Mesendoderm (in vitro differentiated cells): ENCODE measurements around the gene CTNND2.
"Not testable (repeated sequence)": the region's sequence is repeated elsewhere in the genome, so short reads cannot be mapped to it uniquely, and the experiment has no call there.

Experiments
- DNase-seq: peaks from one replicate; pipeline ENCODE4 v3.0.0; 2013
- H2AK5ac ChIP-seq: 2 replicates; pipeline ENCODE4 v1.6.1; 2013; ENCODE audit warnings: low read length, inconsistent platforms
- H2BK120ac ChIP-seq: 2 replicates; pipeline ENCODE4 v1.6.1; 2013; ENCODE audit warnings: low read depth, mild to moderate bottlenecking, low read length, moderate library complexity, mixed read lengths
- H2BK15ac ChIP-seq: replicated peaks from 2 replicates; pipeline ENCODE4 v1.6.1; 2013; ENCODE audit warnings: low read depth, mild to moderate bottlenecking, moderate library complexity
- H2BK5ac ChIP-seq: 2 replicates; pipeline ENCODE4 v1.6.1; 2013; ENCODE audit warnings: low read length, inconsistent platforms
- H3K18ac ChIP-seq: 2 replicates; pipeline ENCODE4 v1.6.1; 2013; ENCODE audit warnings: mild to moderate bottlenecking, low read length, mixed read lengths
- H3K23ac ChIP-seq: one replicate; pipeline ENCODE4 v1.6.1; 2013; ENCODE audit warnings: low read length
- H3K27ac ChIP-seq: 2 replicates; pipeline ENCODE4 v1.5.1; 2013; ENCODE audit warnings: low read depth, mild to moderate bottlenecking, inconsistent platforms, low read length, moderate library complexity
- H3K27me3 ChIP-seq: 2 replicates; pipeline ENCODE4 v1.6.1; 2013; ENCODE audit warnings: low read length, control low read depth, mild to moderate bottlenecking, inconsistent platforms; ENCODE audit not compliant: insufficient read depth, poor library complexity
- H3K36me3 ChIP-seq: 2 replicates; pipeline ENCODE4 v1.6.1; 2013; ENCODE audit warnings: low read length, inconsistent platforms; ENCODE audit not compliant: control insufficient read depth, insufficient read depth
- H3K4ac ChIP-seq: one replicate; pipeline ENCODE4 v1.6.1; 2013; ENCODE audit warnings: low read depth, mild to moderate bottlenecking, low read length, moderate library complexity
- H3K4me1 ChIP-seq: 2 replicates; pipeline ENCODE4 v1.6.1; 2013; ENCODE audit warnings: low read depth, low read length, inconsistent platforms; ENCODE audit not compliant: control insufficient read depth
- H3K4me2 ChIP-seq: 2 replicates; pipeline ENCODE4 v1.6.1; 2013; ENCODE audit warnings: low read length
- H3K4me3 ChIP-seq: 2 replicates; pipeline ENCODE4 v1.5.1; 2013; ENCODE audit warnings: mild to moderate bottlenecking, low read length
- H3K56ac ChIP-seq: one replicate; pipeline ENCODE4 v1.6.1; 2013; ENCODE audit warnings: low read length
- H3K79me1 ChIP-seq: 2 replicates; pipeline ENCODE4 v1.6.1; 2013; ENCODE audit warnings: low read length, inconsistent platforms
- H3K79me2 ChIP-seq: 2 replicates; pipeline ENCODE4 v1.6.1; 2013; ENCODE audit warnings: mild to moderate bottlenecking, low read length; ENCODE audit not compliant: control insufficient read depth, insufficient read depth
- H3K9ac ChIP-seq: 2 replicates; pipeline ENCODE4 v1.6.1; 2013; ENCODE audit warnings: low read length, inconsistent platforms
- H4K5ac ChIP-seq: one replicate; pipeline ENCODE4 v1.6.1; 2013; ENCODE audit warnings: low read length
- H4K8ac ChIP-seq: one replicate; pipeline ENCODE4 v1.6.1; 2013; ENCODE audit warnings: low read depth, mild to moderate bottlenecking, control low read depth, low read length, moderate library complexity
- WGBS: extraction: QIAGEN DNeasy Blood & Tissue Kit; methylation state at CpG from one replicate; pipeline ENCODE4 v1.1.7; 2013; ENCODE audit warnings: low lambda C conversion rate, missing lambda C conversion rate; ENCODE audit not compliant: insufficient coverage; ENCODE audit errors: extremely low coverage; 5-methylcytosine and 5-hydroxymethylcytosine counted together

CTNND2 gene

DNA sequence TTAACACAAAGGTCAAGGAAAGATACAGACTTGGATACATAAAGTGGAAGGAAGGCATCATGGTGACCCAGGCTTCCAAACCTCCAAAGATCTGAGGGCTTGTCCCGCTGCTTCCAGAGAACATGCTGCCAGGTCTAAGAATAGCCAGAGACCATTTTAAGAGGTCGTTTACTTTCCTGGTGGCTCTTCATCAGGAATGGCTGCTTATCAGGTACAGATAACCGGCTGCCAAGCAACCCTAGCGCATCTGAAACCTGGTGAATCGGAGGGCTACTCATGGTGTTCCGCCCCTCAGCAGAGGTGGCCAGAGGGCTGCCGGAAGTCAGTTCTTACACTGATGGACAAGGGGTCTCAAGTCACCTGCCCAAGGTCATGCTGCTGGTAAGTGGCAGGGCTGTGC lies 892.0 kb downstream of the CTNND2 start:
- Histone ChIP-seq H3K79me1 (no peaks in the 10 kb centered on the region), H2BK120ac (no peak overlapping the region), H2BK5ac (no peak overlapping the region), H4K5ac (no peak overlapping the region), H3K56ac (no peak overlapping the region), H3K23ac (no peak overlapping the region), H3K18ac (no peak overlapping the region), H3K4me3 (no peak overlapping the region), H3K27me3 (no peaks in the 10 kb centered on the region), H3K79me2 (no peaks in the 10 kb centered on the region), H3K9ac (no peak overlapping the region), H3K27ac (no peak overlapping the region), H3K36me3 (no peaks in the 10 kb centered on the region), H2BK15ac (no peak overlapping the region), H3K4me1 (peaks cover 2% of the 10 kb centered on the region), H3K4me2 (no peak overlapping the region), H3K4ac (no peak overlapping the region), H4K8ac (no peak overlapping the region), H2AK5ac (no peak overlapping the region)
- WGBS: no CpG with 5 or more reads among the region's 7 CpGs
- DNase-seq: peak; percentile 75

DNA sequence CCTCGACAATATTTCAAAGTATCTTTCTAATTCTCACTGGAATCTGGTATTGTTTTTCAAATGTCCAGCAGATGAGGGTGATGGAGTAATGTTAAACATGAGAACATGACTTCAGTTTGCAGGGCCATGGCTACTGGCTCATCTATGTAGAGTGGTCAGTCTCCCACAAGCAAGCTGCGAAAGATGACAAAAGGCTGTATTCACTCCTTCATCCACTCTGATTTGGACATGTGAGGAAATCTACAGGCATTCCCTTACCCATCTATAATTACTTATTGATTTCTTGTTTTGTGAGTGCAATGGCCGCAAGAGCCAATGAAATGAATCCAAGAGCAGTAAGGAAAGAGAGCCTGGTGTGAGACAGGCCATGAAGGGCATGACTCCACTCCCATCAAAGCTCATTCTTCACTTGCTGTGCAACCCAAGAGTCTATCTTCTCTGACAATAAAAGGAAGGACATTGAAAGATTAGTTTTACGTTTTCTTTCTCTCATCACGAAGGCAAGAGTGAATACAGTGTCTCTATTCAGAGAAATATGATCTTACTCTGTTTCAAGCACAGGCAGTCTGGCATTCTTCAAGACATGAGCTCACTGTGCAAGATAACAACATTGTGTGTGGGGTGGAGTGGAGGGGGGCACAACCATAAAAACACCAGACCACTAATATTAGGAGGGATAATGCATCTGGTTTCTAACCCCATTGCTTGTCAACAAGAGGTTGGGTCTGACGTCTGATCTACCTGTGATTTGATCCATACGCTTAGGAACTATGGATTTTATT lies 893.6 kb downstream of the CTNND2 start:
- H3K27ac ChIP-seq: no peak overlapping the region
- no CpG with 5 or more reads among the region's 7 CpGs for WGBS
- DNase-seq: no peak

DNA sequence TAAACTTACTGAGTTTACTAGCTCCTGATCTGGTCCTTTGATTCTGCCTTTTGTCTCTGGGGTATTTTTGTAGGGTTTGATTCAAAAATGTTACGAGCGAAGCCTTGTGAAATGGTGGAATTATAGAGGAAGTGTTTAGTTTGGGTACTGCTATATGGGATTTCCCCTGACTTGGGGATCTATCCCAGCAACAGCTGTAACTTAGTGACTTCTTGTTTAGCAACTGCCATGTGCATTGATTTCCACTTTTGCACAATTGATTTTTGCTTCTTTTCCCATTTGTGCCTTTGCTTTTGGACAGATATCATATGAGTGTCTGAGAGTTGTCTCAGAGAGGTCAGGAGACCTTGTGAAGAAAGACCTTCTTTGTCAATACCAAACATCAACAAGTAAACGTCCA lies 894.7 kb downstream of the CTNND2 start:
- Histone ChIP-seq H3K4me1 (peaks cover 2% of the 10 kb centered on the region), H2BK5ac (no peak overlapping the region), H4K8ac (no peak overlapping the region), H3K4ac (no peak overlapping the region), H2BK15ac (no peak overlapping the region), H3K36me3 (no peaks in the 10 kb centered on the region), H3K18ac (no peak overlapping the region), H3K4me3 (no peak overlapping the region), H3K79me1 (no peaks in the 10 kb centered on the region), H3K23ac (no peak overlapping the region), H3K27me3 (no peaks in the 10 kb centered on the region), H3K27ac (no peak overlapping the region), H2AK5ac (no peak overlapping the region), H3K56ac (no peak overlapping the region), H3K4me2 (no peak overlapping the region), H4K5ac (no peak overlapping the region), H3K79me2 (no peaks in the 10 kb centered on the region), H3K9ac (no peak overlapping the region), H2BK120ac (no peak overlapping the region)
- 100% methylated on average over 2 of the region's 3 CpGs for WGBS
- DNase-seq: no peak

More for the DNA sequence above, 893.6 kb downstream of the CTNND2 start:
- Histone ChIP-seq H3K27me3 (no peaks in the 10 kb centered on the region), H3K79me2 (no peaks in the 10 kb centered on the region), H3K36me3 (no peaks in the 10 kb centered on the region), H3K23ac (no peak overlapping the region), H4K8ac (no peak overlapping the region), H2AK5ac (no peak overlapping the region), H2BK15ac (no peak overlapping the region), H3K4me3 (no peak overlapping the region), H3K79me1 (no peaks in the 10 kb centered on the region), H3K4me1 (peaks cover 2% of the 10 kb centered on the region), H4K5ac (no peak overlapping the region), H3K9ac (no peak overlapping the region), H2BK120ac (no peak overlapping the region), H3K4ac (no peak overlapping the region), H2BK5ac (no peak overlapping the region), H3K18ac (no peak overlapping the region), H3K56ac (no peak overlapping the region), H3K4me2 (no peak overlapping the region)

DNA sequence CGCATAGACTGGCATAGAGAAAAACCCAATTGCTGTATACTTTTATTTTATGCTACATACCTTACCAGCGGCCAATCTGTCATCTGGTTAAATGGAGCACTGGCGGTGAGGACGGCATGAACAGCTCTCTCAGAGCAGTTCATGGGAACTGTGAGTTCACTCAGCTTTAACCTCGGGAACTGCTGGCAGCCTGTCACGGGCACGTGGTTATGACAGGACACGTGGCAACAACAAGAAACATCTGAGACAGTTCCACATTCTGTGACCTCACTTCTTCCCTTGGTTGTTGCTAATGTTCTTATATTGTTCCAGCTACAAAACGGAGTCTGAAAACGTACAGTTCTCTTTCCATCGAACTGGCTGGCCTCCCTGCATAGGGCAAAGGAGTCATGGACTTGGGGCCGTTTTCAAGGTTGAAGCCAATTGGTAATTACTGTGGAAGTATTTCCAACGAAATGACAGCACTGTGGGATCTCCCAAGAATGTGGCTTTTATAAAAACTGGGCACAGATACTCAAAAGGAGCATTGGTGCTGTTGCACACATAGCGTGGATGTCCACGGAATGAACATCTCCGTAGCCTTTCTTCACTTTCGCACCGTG lies 896.9 kb downstream of the CTNND2 start:
- no peak overlapping the region for H4K5ac ChIP-seq
- no peaks in the 10 kb centered on the region for H3K27me3 ChIP-seq
- H3K4me3 ChIP-seq: no peak overlapping the region
- H2AK5ac ChIP-seq: no peak overlapping the region
- H2BK15ac ChIP-seq: no peak overlapping the region
- H3K18ac ChIP-seq: no peak overlapping the region
- no peak overlapping the region for H3K23ac ChIP-seq
- H2BK5ac ChIP-seq: no peak overlapping the region
- H3K27ac ChIP-seq: no peak overlapping the region
- H3K79me2 ChIP-seq: no peaks in the 10 kb centered on the region
- no peak overlapping the region for H2BK120ac ChIP-seq
- no peaks in the 10 kb centered on the region for H3K36me3 ChIP-seq
- WGBS: no CpG with 5 or more reads among the region's 18 CpGs
- no peak overlapping the region for H3K56ac ChIP-seq
- no peak for DNase-seq
- H3K4me1 ChIP-seq: no peaks in the 10 kb centered on the region
- no peak overlapping the region for H3K9ac ChIP-seq
- H3K4ac ChIP-seq: no peak overlapping the region
- no peak overlapping the region for H4K8ac ChIP-seq
- H3K4me2 ChIP-seq: no peak overlapping the region
- no peaks in the 10 kb centered on the region for H3K79me1 ChIP-seq

DNA sequence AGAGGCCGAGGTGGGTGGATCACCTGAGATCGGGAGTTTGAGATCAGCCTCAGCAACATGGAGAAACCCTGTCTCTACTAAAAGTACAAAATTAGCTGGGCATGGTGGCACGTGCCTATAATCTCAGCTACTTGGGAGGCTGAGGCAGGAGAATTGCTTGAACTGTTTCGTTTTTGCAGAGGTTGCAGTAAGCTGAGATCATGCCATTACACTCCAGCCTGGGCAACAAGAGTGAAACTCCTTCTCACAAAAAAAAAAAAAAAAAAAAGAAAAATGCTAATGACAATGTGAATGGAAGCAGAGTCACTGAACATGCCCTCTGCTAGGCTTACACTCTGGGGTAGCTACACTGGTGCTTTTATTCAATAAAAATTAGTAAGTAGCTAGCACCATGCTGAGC lies 899.7 kb downstream of the CTNND2 start:
- WGBS: no CpG with 5 or more reads among the region's 4 CpGs

More for the DNA sequence above, 899.7 kb downstream of the CTNND2 start:
- not testable (repeated sequence) for H3K4me2 ChIP-seq, H2AK5ac ChIP-seq, DNase-seq, H4K5ac ChIP-seq, H3K27ac ChIP-seq, H3K4ac ChIP-seq, H3K79me2 ChIP-seq, H2BK120ac ChIP-seq, H4K8ac ChIP-seq, H3K9ac ChIP-seq, H3K36me3 ChIP-seq, H3K4me1 ChIP-seq, H3K79me1 ChIP-seq, H2BK5ac ChIP-seq, H3K23ac ChIP-seq, H3K4me3 ChIP-seq, H3K56ac ChIP-seq, H3K18ac ChIP-seq, H2BK15ac ChIP-seq, H3K27me3 ChIP-seq
